Colon (tissue), 2 donors: Measurements from ENCODE around the gene ARHGAP8.

Source experiments
- FAIRE-seq: peaks from 2 replicates; lab custom pipeline; 2012; peaks lifted over from hg19 to GRCh38; lab: Jason Lieb, UNC
- donor health status: control.
- donor health status: control.

The ARHGAP8 gene

GRCh38 chr22:44861245-44861644, 108.9 kb downstream of the ARHGAP8 start:
- no peak for FAIRE-seq

DNA sequence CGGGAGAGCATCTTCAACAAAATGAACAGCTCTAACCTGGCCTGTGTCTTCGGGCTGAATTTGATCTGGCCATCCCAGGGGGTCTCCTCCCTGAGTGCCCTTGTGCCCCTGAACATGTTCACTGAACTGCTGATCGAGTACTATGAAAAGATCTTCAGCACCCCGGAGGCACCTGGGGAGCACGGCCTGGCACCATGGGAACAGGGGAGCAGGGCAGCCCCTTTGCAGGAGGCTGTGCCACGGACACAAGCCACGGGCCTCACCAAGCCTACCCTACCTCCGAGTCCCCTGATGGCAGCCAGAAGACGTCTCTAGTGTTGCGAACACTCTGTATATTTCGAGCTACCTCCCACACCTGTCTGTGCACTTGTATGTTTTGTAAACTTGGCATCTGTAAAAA, 109.9 kb downstream of the ARHGAP8 start:
- no peak for FAIRE-seq

- no peak for FAIRE-seq
These were observed 110.8 kb downstream of the ARHGAP8 start for GRCh38 chr22:44862981-44863860.

- no peak for FAIRE-seq
These were observed 113.0 kb downstream of the ARHGAP8 start for GRCh38 chr22:44865193-44866057.

DNA sequence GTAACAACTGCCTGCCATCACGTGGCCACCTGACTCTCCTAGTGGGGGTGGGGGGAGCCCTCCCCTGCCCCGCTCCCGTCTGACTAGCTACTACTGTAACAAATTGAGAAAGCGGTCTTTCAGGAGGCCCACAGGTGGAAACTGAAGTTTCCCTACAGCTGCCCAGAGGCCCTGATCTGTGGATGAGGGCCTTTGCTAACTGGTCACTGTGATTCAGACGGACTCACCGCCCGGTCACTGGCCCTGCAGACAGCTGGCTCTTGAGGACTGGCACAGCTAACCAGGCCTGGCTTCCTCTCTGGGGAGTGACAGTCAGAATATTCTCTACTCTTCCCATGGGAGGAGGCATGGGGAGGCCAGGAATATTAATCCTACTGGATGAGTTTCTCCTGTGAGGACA, 116.8 kb downstream of the ARHGAP8 start:
- FAIRE-seq: no peak

GRCh38 chr22:44870021-44870420, 117.6 kb downstream of the ARHGAP8 start:
- FAIRE-seq: no peak

DNA sequence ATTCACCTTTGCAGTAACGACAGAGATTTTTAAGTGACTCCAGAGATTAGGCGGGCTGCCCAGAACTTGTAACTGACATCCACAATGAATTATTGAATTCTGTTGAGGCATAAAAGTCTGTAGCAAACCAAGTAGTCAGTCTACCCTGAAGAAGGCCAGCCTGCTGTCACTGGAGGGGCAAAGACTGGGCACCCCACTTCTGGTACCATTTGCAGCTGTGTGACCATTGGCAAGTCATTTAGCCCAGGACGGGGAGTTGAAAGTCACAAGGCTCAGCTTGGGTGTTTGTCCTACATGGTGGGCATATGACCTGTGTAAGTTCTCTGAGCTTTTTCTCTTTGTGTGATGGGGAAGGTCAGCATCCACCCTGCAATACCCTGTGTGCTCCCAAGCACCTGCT, 119.4 kb downstream of the ARHGAP8 start:
- FAIRE-seq: no peak

GRCh38 chr22:44876921-44877320, 124.5 kb downstream of the ARHGAP8 start:
- FAIRE-seq: no peak

- no peak for FAIRE-seq
These were observed 126.3 kb downstream of the ARHGAP8 start for GRCh38 chr22:44878483-44879300.

DNA sequence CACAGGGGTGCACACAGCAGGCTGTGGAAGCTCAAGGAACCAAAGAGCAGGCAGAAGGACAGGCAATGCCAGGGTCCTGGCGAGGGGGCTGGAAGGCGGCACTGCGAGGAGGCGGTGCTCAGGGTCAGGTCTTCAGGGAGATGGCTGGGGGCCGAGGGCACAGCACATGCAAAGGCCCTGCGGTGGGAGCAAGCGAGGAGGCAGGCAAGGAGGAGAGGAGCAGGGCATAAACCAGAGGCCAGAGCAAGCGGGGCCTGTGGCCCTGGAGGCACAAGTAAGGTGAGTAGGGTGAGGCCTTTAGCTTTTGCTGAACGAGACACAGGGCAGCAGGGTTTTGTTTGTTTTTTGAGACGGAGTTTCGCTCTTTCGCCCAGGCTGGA, 126.9 kb downstream of the ARHGAP8 start:
- no peak for FAIRE-seq

DNA sequence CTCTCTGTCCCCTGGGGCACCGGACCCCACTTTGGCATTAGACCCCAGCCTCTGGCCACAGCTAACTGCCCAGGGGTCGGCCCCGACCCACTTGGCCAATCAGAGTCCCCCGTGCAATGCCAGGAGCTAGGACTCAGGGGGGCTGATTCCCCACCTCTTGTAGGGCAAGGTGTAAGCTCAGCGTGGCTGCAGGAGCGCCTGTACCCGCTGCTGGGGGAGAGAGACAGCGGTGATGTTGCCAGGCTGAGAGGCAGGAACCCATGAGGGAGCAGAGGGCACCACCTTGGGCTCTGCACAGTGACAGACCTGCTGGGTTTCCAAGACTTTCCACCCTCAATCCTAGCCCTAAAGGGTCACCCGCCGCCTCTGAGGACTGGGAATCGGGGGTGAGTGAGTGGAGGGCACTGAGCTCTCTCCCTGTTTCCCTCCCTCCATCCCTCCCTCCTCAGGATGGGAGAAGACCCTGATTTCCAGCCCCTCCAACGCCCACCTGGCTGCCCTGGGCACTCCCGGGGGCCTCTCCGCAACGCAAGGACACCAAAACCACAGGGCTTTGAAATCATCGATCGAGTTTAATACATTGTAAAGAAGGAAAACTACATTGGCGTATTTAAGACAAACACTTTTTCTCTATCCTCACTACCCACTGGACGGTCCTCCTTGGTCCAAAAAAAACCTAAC, 128.4 kb downstream of the ARHGAP8 start:
- no peak for FAIRE-seq

DNA sequence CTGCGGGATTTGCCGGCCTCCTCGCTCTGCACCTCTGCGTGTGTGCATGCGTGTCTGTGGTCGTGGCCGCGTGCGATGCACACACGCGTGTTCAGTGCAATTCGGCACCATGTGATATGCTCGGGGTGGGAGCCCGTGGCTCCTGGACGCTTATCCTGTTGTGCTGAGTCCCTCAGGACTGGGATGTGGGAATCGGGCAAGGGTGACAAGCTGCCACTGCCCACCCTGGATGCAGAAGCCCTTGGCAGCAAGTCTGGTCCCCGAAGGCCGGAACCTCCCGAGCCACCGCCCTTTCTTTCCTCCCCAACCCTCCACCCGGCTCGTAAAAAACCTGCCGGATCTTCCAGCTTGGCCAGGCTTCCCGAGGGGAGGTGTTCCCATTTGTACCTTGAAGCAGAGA, 129.2 kb downstream of the ARHGAP8 start:
- FAIRE-seq: no peak

DNA sequence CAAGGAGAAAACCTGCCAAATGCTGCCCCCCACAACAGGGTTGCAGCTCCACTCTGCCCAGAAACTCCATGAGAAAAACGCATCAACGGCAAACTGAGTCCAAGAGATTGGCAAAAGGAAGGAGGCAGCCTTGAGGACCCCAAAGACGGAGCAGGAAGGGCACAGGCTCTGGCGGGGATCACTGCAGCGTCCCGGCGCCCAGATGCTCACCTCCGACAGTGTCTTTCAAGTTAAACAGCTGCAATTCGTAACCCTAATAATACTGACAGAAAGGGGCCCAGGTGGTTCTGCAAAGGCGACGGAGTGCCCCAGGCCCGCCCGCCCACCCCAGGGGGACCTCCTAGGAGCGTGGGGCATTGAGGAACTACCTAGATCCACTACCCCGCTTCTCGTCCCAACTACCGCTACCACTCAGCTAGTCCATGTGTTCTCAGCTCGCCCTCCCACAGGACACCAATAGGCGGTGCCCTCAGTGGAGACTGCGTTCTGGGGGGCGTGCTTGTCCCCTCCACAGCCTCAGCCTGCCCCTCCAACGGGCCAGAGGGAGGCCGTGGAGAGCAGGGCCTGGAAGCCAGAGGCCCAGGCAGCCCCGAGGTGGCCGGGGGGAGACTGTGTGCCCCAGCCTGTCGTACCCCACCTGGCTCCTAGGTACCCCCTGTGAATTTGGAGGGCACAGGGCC, 130.0 kb downstream of the ARHGAP8 start:
- FAIRE-seq: no peak

GRCh38 chr22:44883011-44883421, 130.6 kb downstream of the ARHGAP8 start:
- no peak for FAIRE-seq

DNA sequence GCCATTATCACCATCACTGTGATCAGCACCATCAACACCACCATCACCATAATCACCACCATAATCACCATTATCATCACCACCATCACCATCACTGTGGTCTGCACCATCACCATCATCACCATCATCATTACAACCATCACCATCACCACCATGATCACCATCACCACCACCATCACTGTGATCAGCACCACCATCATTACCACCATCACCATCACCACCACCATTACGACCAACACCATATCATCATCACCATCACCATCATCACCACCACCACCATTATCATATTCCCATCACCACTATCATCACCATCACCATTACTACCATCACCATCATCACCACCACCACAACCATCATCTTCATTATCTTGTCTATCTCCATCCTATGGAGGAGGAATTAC, 132.2 kb downstream of the ARHGAP8 start:
- FAIRE-seq: no peak

- FAIRE-seq: no peak
These were observed 132.8 kb downstream of the ARHGAP8 start for GRCh38 chr22:44884968-44885805.

DNA sequence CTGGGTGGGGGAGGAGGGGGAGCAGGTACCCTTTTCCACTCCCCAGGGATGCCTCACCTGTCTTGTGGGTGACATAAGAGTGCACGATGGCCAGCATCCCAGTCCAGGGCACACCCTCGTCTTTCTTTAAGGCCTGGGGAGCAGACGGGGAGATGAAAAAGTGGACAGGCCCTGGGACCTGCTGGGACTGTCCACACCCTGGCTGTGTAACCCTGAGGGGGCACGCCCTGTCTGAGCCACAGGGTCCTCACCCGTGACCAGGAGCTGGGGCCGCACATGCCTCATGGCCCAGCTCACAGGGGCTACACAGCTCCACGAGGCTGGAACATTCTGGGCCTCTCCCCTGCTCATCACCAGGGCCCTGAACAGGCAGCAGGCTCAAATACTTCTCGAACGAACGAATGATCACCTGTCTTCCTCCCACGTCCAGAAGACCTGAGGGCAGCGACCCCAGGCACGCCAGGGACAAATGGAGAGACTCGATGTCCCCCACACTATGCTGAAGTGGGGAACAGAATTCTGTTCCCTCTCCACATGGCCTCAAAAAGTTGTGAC, 133.5 kb downstream of the ARHGAP8 start:
- no peak for FAIRE-seq

- no peak for FAIRE-seq
These were observed 135.6 kb downstream of the ARHGAP8 start for GRCh38 chr22:44887941-44888366.

DNA sequence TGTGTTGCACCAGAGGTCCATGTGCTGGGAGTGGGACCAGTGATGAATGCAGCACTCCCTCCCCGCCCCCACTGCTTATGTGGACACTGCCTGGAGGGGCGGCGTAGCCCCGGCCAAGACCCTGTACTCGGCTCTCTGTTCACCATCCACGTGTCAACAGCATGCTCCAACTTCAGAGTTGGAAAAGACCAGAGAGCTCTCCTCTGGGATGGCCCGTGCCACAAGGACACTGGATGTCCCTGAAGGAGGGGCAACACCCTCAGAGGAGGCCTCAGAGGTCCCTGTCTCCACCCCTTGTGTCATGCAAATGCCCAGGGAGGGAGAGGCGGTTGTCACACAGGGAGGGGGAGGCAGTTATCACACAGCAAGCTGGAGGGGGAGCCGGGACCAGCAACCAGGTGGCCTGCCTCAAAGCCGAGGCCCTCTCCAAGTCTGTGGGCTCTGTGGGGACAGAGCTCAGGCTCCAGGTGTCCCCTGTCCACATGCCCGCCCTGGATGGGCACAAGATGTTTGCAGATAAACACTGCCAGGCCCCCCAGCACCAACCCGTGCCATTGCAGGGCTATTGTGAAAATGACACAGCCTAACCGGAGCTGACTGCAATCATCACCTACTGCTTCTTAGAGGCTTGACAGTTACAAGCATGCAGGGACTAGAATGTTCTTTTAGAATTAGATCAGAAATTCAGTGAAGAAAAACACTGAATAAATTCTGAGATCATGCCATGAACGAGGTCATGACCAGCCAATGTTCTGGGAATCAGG, 136.3 kb downstream of the ARHGAP8 start:
- no peak for FAIRE-seq
